HepG2 (cell line): ENCODE results near the gene NT5DC4. TPM values are rescaled to one million over a fixed set of nuclear protein-coding genes. Genes with fewer than 3 reads are reported as not detected.

Experiments
- DR1 ChIP-seq: sonication (generic); formaldehyde crosslinking; IDR thresholded peaks from 2 replicates; pipeline ENCODE4 v1.8.0; 2021; ENCODE audit warnings: mild to moderate bottlenecking, missing genetic modification reagents, inconsistent platforms
- ETV6 ChIP-seq: sonication (generic); formaldehyde crosslinking; conservative IDR thresholded peaks from 2 replicates; pipeline ENCODE4 v1.4.0; 2020; ENCODE audit warnings: missing genetic modification reagents
- HNRNPLL ChIP-seq: fragments of 200-400 bp; formaldehyde crosslinking; IDR thresholded peaks from 2 replicates; pipeline ENCODE4 v1.6.1; 2017; ENCODE audit warnings: mild to moderate bottlenecking, low read depth, low read length; ENCODE audit not compliant: poor library complexity, severe bottlenecking
- MED13 ChIP-seq: sonication (generic); formaldehyde crosslinking; IDR thresholded peaks from 2 replicates; pipeline ENCODE4 v1.5.0; 2020; ENCODE audit warnings: missing genetic modification reagents
- NKX3-1 ChIP-seq: sonication (generic); formaldehyde crosslinking; IDR thresholded peaks from 2 replicates; pipeline ENCODE4 v1.5.0; 2020; ENCODE audit warnings: missing genetic modification reagents
- RAD21 ChIP-seq: fragments of 450-650 bp; formaldehyde crosslinking; IDR thresholded peaks from 2 replicates; pipeline ENCODE4 v1.5.0; 2020; ENCODE audit warnings: mild to moderate bottlenecking
- RFX5 ChIP-seq: IDR thresholded peaks from 2 replicates; pipeline ENCODE4 v1.6.1; 2011; ENCODE audit warnings: low read depth, low read length, improper control_type of control experiment
- SNRNP70 ChIP-seq: fragments of 200-400 bp; formaldehyde crosslinking; IDR thresholded peaks from 2 replicates; pipeline ENCODE4 v1.6.1; 2017; ENCODE audit warnings: mild to moderate bottlenecking, low read depth, low read length, moderate library complexity
- SP1 ChIP-seq, 2 experiments: fragments of 450-650 bp in 1 of 2; sonication (generic) in 1 of 2; formaldehyde crosslinking in 1 of 2; IDR thresholded peaks; 2 replicates each; pipeline versions ENCODE4 v1.4.0 to v1.6.1; 2016 to 2020; ENCODE audit warnings: missing genetic modification reagents in 1 of 2
- TEAD3 ChIP-seq: optimal IDR thresholded peaks from 2 replicates; pipeline ENCODE3; 2016; ENCODE audit warnings: borderline replicate concordance
- TGIF2 ChIP-seq: IDR thresholded peaks from 2 replicates; pipeline ENCODE4 v1.6.1; 2016; ENCODE audit warnings: control low read depth, missing compliant biosample characterization
- YY1 ChIP-seq: IDR thresholded peaks from 2 replicates; pipeline ENCODE4 v1.6.1; 2011; ENCODE audit warnings: low read length, low read depth, moderate library complexity, mild to moderate bottlenecking; ENCODE audit not compliant: insufficient read depth, insufficient replicate concordance
- ZEB1 ChIP-seq: IDR thresholded peaks from 2 replicates; pipeline ENCODE4 v1.6.1; 2012; ENCODE audit warnings: mild to moderate bottlenecking, low read depth, inconsistent platforms; ENCODE audit not compliant: insufficient replicate concordance
- ZFP36 ChIP-seq: fragments of 150-350 bp; IDR thresholded peaks from 2 replicates; pipeline ENCODE4 v1.6.1; 2018; ENCODE audit warnings: borderline replicate concordance, low read length, low read depth; ENCODE audit not compliant: partially characterized antibody
- ZFP62 ChIP-seq: sonication (generic); formaldehyde crosslinking; IDR thresholded peaks from 2 replicates; pipeline ENCODE4 v1.4.0; 2020; ENCODE audit warnings: missing genetic modification reagents
- ZNF225 ChIP-seq: sonication (generic); formaldehyde crosslinking; IDR thresholded peaks from 2 replicates; pipeline ENCODE4 v1.4.0; 2020; ENCODE audit warnings: mild to moderate bottlenecking, missing genetic modification reagents
- ZNF256 ChIP-seq: sonication (generic); formaldehyde crosslinking; conservative IDR thresholded peaks from 2 replicates; pipeline ENCODE4 v1.4.0; 2020; ENCODE audit warnings: missing genetic modification reagents
- ZNF274 ChIP-seq: sonication (generic); formaldehyde crosslinking; IDR thresholded peaks from 2 replicates; pipeline ENCODE4 v1.5.1; 2020; ENCODE audit warnings: mild to moderate bottlenecking, missing genetic modification reagents
- ZNF44 ChIP-seq: sonication (generic); formaldehyde crosslinking; IDR thresholded peaks from 2 replicates; pipeline ENCODE4 v1.5.1; 2020; ENCODE audit warnings: mild to moderate bottlenecking, missing genetic modification reagents
- ZNF563 ChIP-seq: sonication (generic); formaldehyde crosslinking; IDR thresholded peaks from 2 replicates; pipeline ENCODE4 v1.8.0; 2022; ENCODE audit warnings: mild to moderate bottlenecking, moderate library complexity, missing genetic modification reagents
- ZNF605 ChIP-seq: sonication (generic); formaldehyde crosslinking; IDR thresholded peaks from 2 replicates; pipeline ENCODE4 v1.8.0; 2022; ENCODE audit warnings: mild to moderate bottlenecking, missing genetic modification reagents
- ZNF709 ChIP-seq: sonication (generic); formaldehyde crosslinking; IDR thresholded peaks from 2 replicates; pipeline ENCODE4 v1.5.0; 2020; ENCODE audit warnings: mild to moderate bottlenecking, missing genetic modification reagents
- polyA plus RNA-seq, 8 experiments: library from polyadenylated mRNA; depleted of rRNA in 3 of 8; stranded (reverse) in 7 of 8; unstranded in 1 of 8; fragments of >200 nt; fragmentation: Illumina TruSeq in 4 of 8; extraction: Trizol in 4 of 8; gene quantifications; 2 replicates each; pipeline versions ENCODE4 v1.2.1 to v1.2.3, GENCODE V29; 2011 to 2016; ENCODE audit warnings: low read depth in 4 of 8, missing spikeins in 1 of 8, mixed read lengths in 1 of 8; ENCODE audit not compliant: insufficient read depth in 1 of 8
- total RNA-seq, 5 experiments: library from RNA; depleted of rRNA; stranded (reverse); fragments of >200 nt; fragmentation: Illumina TruSeq; extraction: Trizol; gene quantifications; 2 replicates each; pipeline ENCODE4 v1.2.3, GENCODE V29; 2016; ENCODE audit warnings: low read depth in 1 of 5
- TF ChIP-seq, protein P1 (sequence below): sonication (generic); formaldehyde crosslinking; IDR thresholded peaks from 2 replicates; pipeline ENCODE4 v1.4.0; 2020; ENCODE audit warnings: missing genetic modification reagents
- TF ChIP-seq, protein P2 (sequence below): sonication (generic); formaldehyde crosslinking; IDR thresholded peaks from 2 replicates; pipeline ENCODE4 v1.8.1; 2023; ENCODE audit warnings: mild to moderate bottlenecking, missing genetic modification reagents
- TF ChIP-seq, protein P3 (sequence below): fragments of 450-650 bp; IDR thresholded peaks from 2 replicates; pipeline ENCODE4 v1.6.1; 2017; ENCODE audit warnings: mild to moderate bottlenecking

The NT5DC4 gene
- total and polyA plus RNA-seq, 2 of the 13 experiments (the other 11 are each of a cell fraction or from before 2014, with no cell fraction given): 0.04 to 4.2 TPM

DNA sequence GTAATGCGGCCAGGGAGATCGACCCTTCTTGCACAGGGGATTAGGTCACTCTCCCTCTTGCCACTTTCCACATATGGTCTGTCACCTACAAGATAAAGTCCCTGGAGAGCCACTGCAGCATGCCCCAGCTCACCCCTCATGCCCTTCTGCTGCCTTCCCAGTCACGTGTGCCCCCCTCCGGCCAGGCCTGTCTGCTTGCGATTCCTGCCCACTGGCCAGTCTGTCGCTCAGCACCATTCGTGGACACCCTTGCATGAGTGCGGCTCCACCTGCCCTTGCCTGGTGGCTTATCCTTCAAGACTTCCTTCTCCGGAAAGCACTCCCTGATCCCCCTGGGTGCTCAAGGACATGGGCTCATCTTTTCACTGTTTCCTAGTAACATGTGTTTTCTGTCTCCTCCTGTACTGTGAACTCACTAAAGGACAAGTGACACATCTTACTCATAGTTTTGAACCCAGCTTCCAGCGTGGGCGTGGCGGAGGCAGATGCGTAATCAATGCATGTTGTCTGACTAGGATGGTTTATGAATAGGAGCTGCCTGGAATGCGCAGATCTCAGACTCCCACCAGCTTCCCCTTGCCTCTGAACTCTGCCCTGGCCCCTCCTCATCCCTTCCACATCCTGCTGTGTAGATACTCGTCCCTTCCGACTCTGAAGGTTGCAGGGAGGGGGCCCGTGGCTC, 7.8 kb upstream of the NT5DC4 start (continued):
- TF ChIP-seq DR1 (CRISPR knock-in tag) (no peak), ETV6 (CRISPR knock-in tag) (no peak), HNRNPLL (peak; percentile 87), ZNF225 (CRISPR knock-in tag) (no peak), SNRNP70 (no peak), ZNF709 (CRISPR knock-in tag) (no peak), ZNF563 (CRISPR knock-in tag) (no peak), RFX5 (no peak), ZNF256 (CRISPR knock-in tag) (no peak), NKX3-1 (CRISPR knock-in tag) (no peak), SP1 (IDR thresholded peaks at IDR 0.05) (no peak), SP1 (CRISPR knock-in tag; IDR thresholded peaks at IDR 0.05) (0 out of 2 replicates have a peak, but pooled peaks have one; percentile 9), ZNF274 (CRISPR knock-in tag) (0 out of 2 replicates have a peak, but pooled peaks have one; percentile 10), YY1 (no peak), ZEB1 (no peak), TGIF2 (CRISPR knock-in tag) (no peak), TEAD3 (CRISPR knock-in tag) (peak; percentile 89), MED13 (no peak), ZFP36 (no peak), ZNF605 (CRISPR knock-in tag) (peak; percentile 23; the same call in 1 of the 2 replicates), ZNF44 (CRISPR knock-in tag) (no peak), RAD21 (CRISPR knock-in tag) (no peak), ZFP62 (CRISPR knock-in tag) (no peak)
- TF ChIP-seq, protein P1, sequence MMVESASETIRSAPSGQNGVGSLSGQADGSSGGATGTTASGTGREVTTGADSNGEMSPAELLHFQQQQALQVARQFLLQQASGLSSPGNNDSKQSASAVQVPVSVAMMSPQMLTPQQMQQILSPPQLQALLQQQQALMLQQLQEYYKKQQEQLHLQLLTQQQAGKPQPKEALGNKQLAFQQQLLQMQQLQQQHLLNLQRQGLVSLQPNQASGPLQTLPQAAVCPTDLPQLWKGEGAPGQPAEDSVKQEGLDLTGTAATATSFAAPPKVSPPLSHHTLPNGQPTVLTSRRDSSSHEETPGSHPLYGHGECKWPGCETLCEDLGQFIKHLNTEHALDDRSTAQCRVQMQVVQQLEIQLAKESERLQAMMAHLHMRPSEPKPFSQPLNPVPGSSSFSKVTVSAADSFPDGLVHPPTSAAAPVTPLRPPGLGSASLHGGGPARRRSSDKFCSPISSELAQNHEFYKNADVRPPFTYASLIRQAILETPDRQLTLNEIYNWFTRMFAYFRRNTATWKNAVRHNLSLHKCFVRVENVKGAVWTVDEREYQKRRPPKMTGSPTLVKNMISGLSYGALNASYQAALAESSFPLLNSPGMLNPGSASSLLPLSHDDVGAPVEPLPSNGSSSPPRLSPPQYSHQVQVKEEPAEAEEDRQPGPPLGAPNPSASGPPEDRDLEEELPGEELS (CRISPR knock-in tag): 0 out of 2 replicates have a peak, but pooled peaks have one; percentile 41
- TF ChIP-seq, protein P2, sequence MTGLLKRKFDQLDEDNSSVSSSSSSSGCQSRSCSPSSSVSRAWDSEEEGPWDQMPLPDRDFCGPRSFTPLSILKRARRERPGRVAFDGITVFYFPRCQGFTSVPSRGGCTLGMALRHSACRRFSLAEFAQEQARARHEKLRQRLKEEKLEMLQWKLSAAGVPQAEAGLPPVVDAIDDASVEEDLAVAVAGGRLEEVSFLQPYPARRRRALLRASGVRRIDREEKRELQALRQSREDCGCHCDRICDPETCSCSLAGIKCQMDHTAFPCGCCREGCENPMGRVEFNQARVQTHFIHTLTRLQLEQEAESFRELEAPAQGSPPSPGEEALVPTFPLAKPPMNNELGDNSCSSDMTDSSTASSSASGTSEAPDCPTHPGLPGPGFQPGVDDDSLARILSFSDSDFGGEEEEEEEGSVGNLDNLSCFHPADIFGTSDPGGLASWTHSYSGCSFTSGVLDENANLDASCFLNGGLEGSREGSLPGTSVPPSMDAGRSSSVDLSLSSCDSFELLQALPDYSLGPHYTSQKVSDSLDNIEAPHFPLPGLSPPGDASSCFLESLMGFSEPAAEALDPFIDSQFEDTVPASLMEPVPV: no peak
- TF ChIP-seq, protein P3, sequence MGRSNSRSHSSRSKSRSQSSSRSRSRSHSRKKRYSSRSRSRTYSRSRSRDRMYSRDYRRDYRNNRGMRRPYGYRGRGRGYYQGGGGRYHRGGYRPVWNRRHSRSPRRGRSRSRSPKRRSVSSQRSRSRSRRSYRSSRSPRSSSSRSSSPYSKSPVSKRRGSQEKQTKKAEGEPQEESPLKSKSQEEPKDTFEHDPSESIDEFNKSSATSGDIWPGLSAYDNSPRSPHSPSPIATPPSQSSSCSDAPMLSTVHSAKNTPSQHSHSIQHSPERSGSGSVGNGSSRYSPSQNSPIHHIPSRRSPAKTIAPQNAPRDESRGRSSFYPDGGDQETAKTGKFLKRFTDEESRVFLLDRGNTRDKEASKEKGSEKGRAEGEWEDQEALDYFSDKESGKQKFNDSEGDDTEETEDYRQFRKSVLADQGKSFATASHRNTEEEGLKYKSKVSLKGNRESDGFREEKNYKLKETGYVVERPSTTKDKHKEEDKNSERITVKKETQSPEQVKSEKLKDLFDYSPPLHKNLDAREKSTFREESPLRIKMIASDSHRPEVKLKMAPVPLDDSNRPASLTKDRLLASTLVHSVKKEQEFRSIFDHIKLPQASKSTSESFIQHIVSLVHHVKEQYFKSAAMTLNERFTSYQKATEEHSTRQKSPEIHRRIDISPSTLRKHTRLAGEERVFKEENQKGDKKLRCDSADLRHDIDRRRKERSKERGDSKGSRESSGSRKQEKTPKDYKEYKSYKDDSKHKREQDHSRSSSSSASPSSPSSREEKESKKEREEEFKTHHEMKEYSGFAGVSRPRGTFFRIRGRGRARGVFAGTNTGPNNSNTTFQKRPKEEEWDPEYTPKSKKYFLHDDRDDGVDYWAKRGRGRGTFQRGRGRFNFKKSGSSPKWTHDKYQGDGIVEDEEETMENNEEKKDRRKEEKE: no peak
